Small intestine (tissue), 7 donors: ENCODE results near the gene LPIN3. TPM values are rescaled to one million over a fixed set of nuclear protein-coding genes. Genes with fewer than 3 reads are reported as not detected.

Experiments used
- DNase-seq, 2 donors: peaks; one replicate each; pipeline versions ENCODE4 v3.0.0 to v3.0.0-alpha.2; 2013
- FAIRE-seq: peaks from 2 replicates; lab custom pipeline; 2012; peaks lifted over from hg19 to GRCh38; lab: Jason Lieb, UNC
- H3K27ac ChIP-seq, 3 donors: one replicate each; pipeline ENCODE4 v1.5.1; 2013; ENCODE audit warnings: low read length in 2 of 3, mild to moderate bottlenecking in 2 of 3, control low read depth in 1 of 3, inconsistent platforms in 1 of 3, low read depth in 1 of 3, moderate library complexity in 1 of 3
- H3K27me3 ChIP-seq, 3 donors: one replicate each; pipeline ENCODE4 v1.6.1; 2013; ENCODE audit warnings: low read length in 3 of 3, inconsistent platforms in 1 of 3; ENCODE audit not compliant: control insufficient read depth in 3 of 3, insufficient read depth in 3 of 3
- H3K36me3 ChIP-seq, 3 donors: one replicate each; pipeline ENCODE4 v1.6.1; 2013; ENCODE audit warnings: low read length in 3 of 3, inconsistent platforms in 1 of 3, low read depth in 1 of 3, mild to moderate bottlenecking in 1 of 3, moderate library complexity in 1 of 3; ENCODE audit not compliant: control insufficient read depth in 3 of 3, insufficient read depth in 2 of 3
- H3K4me1 ChIP-seq, 3 donors: one replicate each; pipeline ENCODE4 v1.6.1; 2013; ENCODE audit warnings: low read length in 2 of 3, inconsistent platforms in 1 of 3, low read depth in 1 of 3, mild to moderate bottlenecking in 1 of 3, moderate library complexity in 1 of 3; ENCODE audit not compliant: control insufficient read depth in 3 of 3, insufficient read depth in 2 of 3
- H3K4me3 ChIP-seq, 3 donors: one replicate each; pipeline ENCODE4 v1.5.1; 2013; ENCODE audit warnings: low read length in 3 of 3, control low read depth in 1 of 3, inconsistent platforms in 1 of 3, low read depth in 1 of 3, mild to moderate bottlenecking in 1 of 3, moderate library complexity in 1 of 3
- H3K9me3 ChIP-seq, 2 donors: one replicate each; pipeline ENCODE4 v1.6.1; 2013; ENCODE audit warnings: low read depth in 1 of 2, low read length in 1 of 2; ENCODE audit not compliant: control insufficient read depth in 2 of 2, insufficient read depth in 1 of 2
- WGBS, 3 donors: extraction: QIAGEN DNeasy Blood & Tissue Kit; methylation state at CpG; one replicate each; pipeline ENCODE4 v1.1.7; 2013; 5-methylcytosine and 5-hydroxymethylcytosine counted together
- polyA plus RNA-seq, 4 donors: library from polyadenylated mRNA; stranded (reverse) in 3 of 4; unstranded in 1 of 4; fragments of 200-250 nt in 3 of 4; fragments of 120-200 nt in 1 of 4; gene quantifications; one replicate each; pipeline versions ENCODE4 v1.2.1 to v1.2.3, GENCODE V29; 2013
- donor health status: healthy with polysubstance abuse.
- donor health status: control.
- donor health status: control.
- donor health status: Bipolar disorder and iron deficiency.
- donor health status: healthy.

LPIN3 gene
- polyA plus RNA-seq, 4 donors: 39.9 to 130 (median 57.2) TPM

DNA sequence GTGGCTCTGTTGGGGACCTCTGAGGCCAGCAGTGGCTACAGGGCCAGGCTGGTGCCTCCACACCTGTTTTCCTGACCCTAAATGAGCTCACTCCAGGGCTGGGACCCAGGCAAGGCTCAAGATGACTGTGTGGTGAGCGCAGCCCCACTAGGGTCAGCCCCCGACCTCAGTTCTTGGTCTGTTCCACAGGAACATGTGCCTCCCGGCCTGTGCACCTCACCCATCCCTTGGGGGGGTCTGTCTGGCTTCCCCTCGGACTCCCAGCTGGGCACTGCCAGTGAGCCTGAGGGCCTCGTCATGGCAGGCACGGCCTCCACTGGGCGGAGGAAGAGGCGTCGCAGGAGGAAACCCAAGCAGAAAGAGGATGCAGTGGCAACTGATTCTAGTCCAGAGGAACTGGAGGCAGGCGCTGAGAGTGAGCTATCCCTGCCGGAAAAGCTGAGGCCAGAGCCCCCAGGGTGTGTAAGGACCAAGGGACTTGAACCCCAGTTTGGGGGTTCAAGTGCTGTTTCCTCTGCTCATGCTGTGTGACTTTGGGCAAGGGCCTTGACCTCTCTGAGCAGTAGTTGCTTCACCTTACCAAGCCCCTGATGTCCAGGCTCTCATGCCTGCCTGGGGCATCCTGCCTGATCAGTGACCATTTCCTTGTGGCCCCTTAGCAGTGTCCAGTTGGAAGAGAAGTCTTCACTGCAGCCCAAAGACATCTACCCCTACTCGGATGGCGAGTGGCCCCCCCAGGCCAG lies 8.0 kb downstream of the LPIN3 start:
- DNase-seq: no peak
- FAIRE-seq: no peak
- Histone ChIP-seq H3K4me3 (no peak overlapping the region), H3K27me3 (no peaks in the 10 kb centered on the region), H3K9me3 (no peaks in the 10 kb centered on the region), H3K27ac (no peak overlapping the region), H3K4me1 (peaks cover 0 to under 1% (median 0%) of the 10 kb centered on the region in 3 donors), H3K36me3 (peaks cover 2 to 72% (median 11%) of the 10 kb centered on the region in 3 donors)
- 86 to 95% (median 92%) methylated on average over 13 of the region's 13 CpGs for WGBS, 3 donors

- Histone ChIP-seq H3K27ac (no peak overlapping the region), H3K4me3 (no peak overlapping the region), H3K9me3 (no peaks in the 10 kb centered on the region), H3K36me3 (peaks cover 2 to 76% (median 11%) of the 10 kb centered on the region in 3 donors), H3K27me3 (no peaks in the 10 kb centered on the region), H3K4me1 (no peaks in the 10 kb centered on the region)
- DNase-seq: no peak
- WGBS, 3 donors: 75 to 89% (median 78%) methylated on average over 2 of the region's 2 CpGs
- FAIRE-seq: no peak
Measured at GRCh38 chr20:41349266-41349665, 8.6 kb downstream of the LPIN3 start.

GRCh38 chr20:41349943-41350342 lies 9.3 kb downstream of the LPIN3 start:
- H3K36me3 ChIP-seq: peaks cover 5 to 77% (median 11%) of the 10 kb centered on the region in 3 donors

GRCh38 chr20:41350408-41350962 lies 9.9 kb downstream of the LPIN3 start:
- no peaks in the 10 kb centered on the region for H3K4me1 ChIP-seq
- no peak overlapping the region for H3K4me3 ChIP-seq
- peaks cover 5 to 77% (median 14%) of the 10 kb centered on the region in 3 donors for H3K36me3 ChIP-seq
- no peaks in the 10 kb centered on the region for H3K27me3 ChIP-seq
- no peak for FAIRE-seq
- DNase-seq: no peak
- WGBS, 3 donors: 74 to 92% (median 84%) methylated on average over 7 of the region's 7 CpGs
- no peaks in the 10 kb centered on the region for H3K9me3 ChIP-seq
- no peak overlapping the region for H3K27ac ChIP-seq

More at GRCh38 chr20:41349943-41350342, 9.3 kb downstream of the LPIN3 start:
- H3K9me3 ChIP-seq: no peaks in the 10 kb centered on the region
- 83 to 91% (median 90%) methylated on average over 7 of the region's 7 CpGs for WGBS, 3 donors
- H3K4me3 ChIP-seq: no peak overlapping the region
- no peak for DNase-seq
- H3K27me3 ChIP-seq: no peaks in the 10 kb centered on the region
- no peaks in the 10 kb centered on the region for H3K4me1 ChIP-seq
- no peak for FAIRE-seq
- no peak overlapping the region for H3K27ac ChIP-seq

DNA sequence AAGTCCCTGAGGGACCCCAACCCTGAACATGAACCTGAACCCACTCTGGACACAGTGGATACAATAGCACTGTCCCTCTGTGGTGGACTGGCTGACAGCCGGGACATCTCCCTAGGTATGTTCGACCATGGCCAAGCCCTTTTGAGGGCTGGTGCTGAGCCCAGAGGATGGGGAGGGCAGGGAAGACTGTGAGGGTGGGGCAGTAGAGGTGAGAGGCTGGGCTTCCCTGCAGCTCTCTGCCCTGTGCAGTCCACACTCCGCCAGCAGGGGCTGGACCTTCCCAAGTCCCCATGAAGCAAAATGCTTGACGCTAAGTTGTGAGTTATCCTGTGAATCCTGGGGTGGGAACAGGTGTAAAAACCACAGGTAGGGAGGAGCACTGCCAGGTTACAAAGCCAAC lies 11.5 kb downstream of the LPIN3 start:
- no peak for DNase-seq
- Histone ChIP-seq H3K9me3 (no peaks in the 10 kb centered on the region), H3K27me3 (no peaks in the 10 kb centered on the region), H3K36me3 (peaks cover 5 to 84% (median 16%) of the 10 kb centered on the region in 3 donors), H3K4me3 (no peak overlapping the region), H3K27ac (no peak overlapping the region), H3K4me1 (no peaks in the 10 kb centered on the region)
- no peak for FAIRE-seq
- 71 to 84% (median 75%) methylated on average over 4 of the region's 4 CpGs for WGBS, 3 donors

DNA sequence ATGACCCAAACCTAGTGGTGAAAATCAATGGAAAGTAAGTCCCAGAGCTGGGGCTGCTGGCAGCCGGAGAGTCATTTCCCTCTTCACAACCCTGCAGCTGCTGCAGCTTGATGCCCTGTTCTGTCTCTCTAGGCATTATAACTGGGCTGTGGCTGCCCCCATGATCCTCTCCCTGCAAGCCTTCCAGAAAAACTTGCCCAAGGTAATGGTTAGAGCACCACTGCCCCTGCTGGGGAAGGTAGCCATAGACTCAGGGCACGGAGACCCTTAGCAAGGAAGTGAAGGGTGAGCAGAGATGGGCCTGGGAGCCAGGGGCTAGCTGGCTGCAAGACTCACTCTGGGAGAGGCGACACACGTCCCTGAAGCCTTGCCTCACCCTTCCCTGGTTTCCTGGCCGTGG lies 12.0 kb downstream of the LPIN3 start:
- peaks cover 5 to 84% (median 16%) of the 10 kb centered on the region in 3 donors for H3K36me3 ChIP-seq
- DNase-seq (no peak), FAIRE-seq (no peak)
- no peak overlapping the region for H3K27ac ChIP-seq
- no peak overlapping the region for H3K4me3 ChIP-seq
- H3K27me3 ChIP-seq: no peaks in the 10 kb centered on the region
- no peaks in the 10 kb centered on the region for H3K9me3 ChIP-seq
- no peaks in the 10 kb centered on the region for H3K4me1 ChIP-seq
- 83 to 85% (median 85%) methylated on average over 5 of the region's 5 CpGs for WGBS, 3 donors

- no peak overlapping the region for H3K4me3 ChIP-seq
- H3K4me1 ChIP-seq: peaks cover 0 to 4% (median 3%) of the 10 kb centered on the region in 3 donors
- DNase-seq (no peak), FAIRE-seq (no peak)
- peaks cover 5 to 84% (median 13%) of the 10 kb centered on the region in 3 donors for H3K36me3 ChIP-seq
- H3K9me3 ChIP-seq: no peaks in the 10 kb centered on the region
- no peaks in the 10 kb centered on the region for H3K27me3 ChIP-seq
- no peak overlapping the region for H3K27ac ChIP-seq
Measured at GRCh38 chr20:41353530-41353929, 12.9 kb downstream of the LPIN3 start.

GRCh38 chr20:41355192-41355591 lies 14.6 kb downstream of the LPIN3 start:
- 96 to 99% (median 98%) methylated on average over 3 of the region's 3 CpGs for WGBS, 3 donors
- no peaks in the 10 kb centered on the region for H3K27me3 ChIP-seq

More at GRCh38 chr20:41355192-41355591, 14.6 kb downstream of the LPIN3 start:
- DNase-seq (no peak), FAIRE-seq (no peak)
- H3K27ac ChIP-seq: no peak overlapping the region
- H3K4me3 ChIP-seq: no peak overlapping the region
- H3K36me3 ChIP-seq: peaks cover 5 to 85% (median 19%) of the 10 kb centered on the region in 3 donors
- H3K9me3 ChIP-seq: no peaks in the 10 kb centered on the region
- H3K4me1 ChIP-seq: peaks cover 0 to 5% (median 3%) of the 10 kb centered on the region in 3 donors
